Thoracic aorta (tissue), 2 donors: ENCODE data around the gene YEATS4. TPM values are rescaled to one million over a fixed set of nuclear protein-coding genes. Genes with fewer than 3 reads are reported as not detected.

Experiments
- ATAC-seq: fragments of 150-250 bp; one replicate; pipeline ENCODE4 v1.8.0; 2017; ENCODE audit warnings: low read depth; ENCODE audit not compliant: insufficient number of reproducible peaks, low FRiP score
- DNase-seq: peaks from one replicate; pipeline ENCODE4 v3.0.0-alpha.2; 2020; ENCODE audit warnings: low spot score
- H3K27ac ChIP-seq, 2 donors: fragments of 200-600 bp; sonication (generic); 1 replicate in 1 of 2; 2 replicates in 1 of 2; pipeline ENCODE4 v1.5.1; 2016; ENCODE audit warnings: mild to moderate bottlenecking in 2 of 2, moderate library complexity in 2 of 2
- H3K27me3 ChIP-seq: fragments of 200-600 bp; sonication (generic); replicated peaks from 2 replicates; pipeline ENCODE4 v1.6.0; 2016; ENCODE audit warnings: mild to moderate bottlenecking; ENCODE audit not compliant: insufficient read depth
- H3K36me3 ChIP-seq: fragments of 200-600 bp; sonication (generic); one replicate; pipeline ENCODE4 v1.5.1; 2016
- H3K4me1 ChIP-seq, 2 donors: fragments of 200-600 bp; sonication (generic); 1 replicate in 1 of 2; 2 replicates in 1 of 2; pipeline versions ENCODE4 v1.5.1 to v1.6.0; 2016; ENCODE audit warnings: low read depth in 2 of 2, mild to moderate bottlenecking in 1 of 2; ENCODE audit not compliant: control insufficient read depth in 1 of 2
- H3K4me3 ChIP-seq: fragments of 200-600 bp; sonication (generic); 2 replicates; pipeline ENCODE4 v1.5.1; 2016; ENCODE audit warnings: mild to moderate bottlenecking
- H3K9me3 ChIP-seq: fragments of 200-600 bp; sonication (generic); 2 replicates; pipeline ENCODE4 v1.5.1; 2016
- CTCF ChIP-seq: fragments of 200-600 bp; sonication (generic); IDR thresholded peaks from one replicate; pipeline ENCODE4 v1.5.1; 2019; ENCODE audit warnings: antibody characterized with exemption
- total RNA-seq, 2 donors: library from RNA; depleted of rRNA; stranded (reverse); fragments of >200 nt; gene quantifications; one replicate each; pipeline versions ENCODE4 v1.1.0 to v1.2.3, GENCODE V29; 2016

YEATS4 gene
- total RNA-seq, 2 donors from 2014 or later: 5.7 to 9.7 TPM

GRCh38 chr12:69423037-69423905 lies 63.7 kb downstream of the YEATS4 start:
- Histone ChIP-seq H3K4me3 (no peak overlapping the region), H3K4me1 (no peaks in the 10 kb centered on the region), H3K9me3 (no peaks in the 10 kb centered on the region), H3K36me3 (no peaks in the 10 kb centered on the region), H3K27me3 (no peaks in the 10 kb centered on the region), H3K27ac (no peak overlapping the region)
- DNase-seq (no peak), ATAC-seq (no peak)
- TF ChIP-seq CTCF: no peak

GRCh38 chr12:69425417-69425816 lies 65.9 kb downstream of the YEATS4 start:
- no peak for ATAC-seq

GRCh38 chr12:69428351-69429073 lies 69.0 kb downstream of the YEATS4 start:
- Histone ChIP-seq H3K9me3 (no peaks in the 10 kb centered on the region), H3K4me3 (no peak overlapping the region), H3K4me1 (peaks cover 10 to 21% of the 10 kb centered on the region in 2 donors), H3K27me3 (no peaks in the 10 kb centered on the region), H3K27ac (no peak overlapping the region), H3K36me3 (no peaks in the 10 kb centered on the region)
- no peak for TF ChIP-seq CTCF
- ATAC-seq: no peak
- DNase-seq: no peak

More at GRCh38 chr12:69425417-69425816, 65.9 kb downstream of the YEATS4 start:
- Histone ChIP-seq H3K9me3 (no peaks in the 10 kb centered on the region), H3K4me3 (no peak overlapping the region), H3K27me3 (no peaks in the 10 kb centered on the region), H3K36me3 (no peaks in the 10 kb centered on the region), H3K27ac (no peak overlapping the region), H3K4me1 (peaks cover under 1 to 4% of the 10 kb centered on the region in 2 donors)
- DNase-seq: no peak
- no peak for TF ChIP-seq CTCF

GRCh38 chr12:69430942-69431590 lies 71.5 kb downstream of the YEATS4 start:
- Histone ChIP-seq H3K27ac (peak overlapping the region; percentile 58 to 67), H3K4me1 (peaks cover 19 to 34% of the 10 kb centered on the region in 2 donors), H3K36me3 (no peaks in the 10 kb centered on the region), H3K27me3 (no peaks in the 10 kb centered on the region), H3K9me3 (no peaks in the 10 kb centered on the region), H3K4me3 (peak overlapping the region; percentile 46)
- TF ChIP-seq CTCF: no peak
- ATAC-seq (no peak), DNase-seq (no peak)
